GM10266 (cell line): ENCODE data around the gene VMP1.
"Not testable (repeated sequence)": the region's sequence is repeated elsewhere in the genome, so short reads cannot be mapped to it uniquely, and the experiment has no call there.

Source experiments
- DNase-seq: peaks from one replicate; pipeline ENCODE4 v3.0.0; 2012; ENCODE audit errors: extremely low spot score
- CTCF ChIP-seq: IDR thresholded peaks from 2 replicates; pipeline ENCODE4 v1.5.1; 2012; ENCODE audit warnings: mild to moderate bottlenecking, low read depth; ENCODE audit not compliant: control insufficient read depth, insufficient read depth; ENCODE audit errors: missing control alignments

Gene VMP1

DNA sequence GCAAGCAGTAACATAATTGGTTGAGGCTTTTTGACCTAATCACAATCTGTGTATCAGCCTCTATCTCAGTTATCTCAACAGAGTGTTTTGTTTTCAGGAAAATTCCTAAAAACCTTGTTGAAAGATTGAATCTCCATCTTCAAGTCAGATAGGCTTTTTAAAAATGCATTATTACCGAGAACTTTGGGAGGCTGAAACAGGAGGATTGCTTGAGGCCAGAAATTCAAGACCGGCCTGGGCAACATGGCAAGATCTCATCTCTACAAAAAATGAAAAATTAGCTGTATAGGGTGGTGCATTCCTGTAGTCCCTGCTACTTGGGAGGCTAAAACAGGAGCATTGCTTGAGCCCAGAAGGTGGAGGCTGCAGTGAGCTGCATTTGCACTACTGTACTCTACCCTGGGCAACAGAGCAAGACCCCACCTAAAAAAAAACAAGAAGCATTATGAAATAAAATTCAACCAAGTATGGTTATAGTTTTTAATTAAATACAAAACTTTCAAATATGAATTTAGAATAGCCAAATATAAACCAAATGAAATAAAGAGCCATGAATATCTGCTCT lies 68.4 kb downstream of the VMP1 start:
- no peak for DNase-seq
- no peak for TF ChIP-seq CTCF

- DNase-seq, result no peak
- no peak for TF ChIP-seq CTCF
Measured at GRCh38 chr17:59776577-59776976, 69.1 kb downstream of the VMP1 start.

- no peak for DNase-seq
- no peak for TF ChIP-seq CTCF
Measured at GRCh38 chr17:59777033-59777432, 69.6 kb downstream of the VMP1 start.

DNA sequence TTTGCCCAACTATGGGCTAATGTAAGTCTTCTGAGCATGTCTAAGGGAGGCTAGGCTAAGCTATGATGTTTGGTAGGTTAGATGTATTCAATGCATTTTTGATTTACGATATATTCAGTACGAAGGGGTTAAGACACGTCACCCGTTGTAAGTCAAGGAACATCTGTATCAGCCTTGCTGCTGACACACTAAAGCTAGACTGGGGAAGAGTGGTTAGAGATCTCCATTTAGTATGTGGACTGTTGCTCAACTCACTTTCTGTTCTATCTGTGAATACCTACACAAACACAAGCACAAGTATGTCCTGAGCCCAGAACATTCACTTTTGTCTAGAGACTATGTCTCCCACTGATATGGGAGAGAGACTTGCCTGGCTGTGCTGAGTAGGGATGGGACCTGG lies 71.5 kb downstream of the VMP1 start:
- no peak for TF ChIP-seq CTCF
- DNase-seq, result no peak

DNA sequence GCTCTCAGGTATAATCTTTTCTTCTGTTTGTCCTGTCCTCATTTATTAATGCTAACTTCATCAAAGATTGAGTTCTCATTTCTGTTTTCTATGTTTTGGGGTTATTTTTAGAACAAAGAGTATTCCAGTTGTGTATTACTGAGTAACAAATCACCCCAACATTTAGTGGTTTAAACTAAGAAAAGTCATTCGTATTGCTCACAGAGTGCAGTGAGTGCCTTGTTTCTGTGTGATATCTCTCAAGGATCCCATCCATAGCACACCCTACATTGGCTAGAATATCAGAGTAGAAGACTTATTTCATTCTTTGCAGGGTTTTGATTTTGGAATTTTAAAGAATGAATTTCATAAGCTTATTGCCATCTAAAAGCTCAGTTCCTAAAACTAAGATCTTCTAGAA lies 72.1 kb downstream of the VMP1 start:
- no peak for TF ChIP-seq CTCF
- no peak for DNase-seq

- not testable (repeated sequence) for DNase-seq
Measured at GRCh38 chr17:59780548-59780947, 73.1 kb downstream of the VMP1 start.

- no peak for TF ChIP-seq CTCF
- no peak for DNase-seq
Measured at GRCh38 chr17:59783221-59784047, 76.0 kb downstream of the VMP1 start.
